Measurements from ENCODE around the gene GOLGA6C.
"Not testable (repeated sequence)": the region's sequence is repeated elsewhere in the genome, so short reads cannot be mapped to it uniquely, and the experiment has no call there.

GOLGA6C gene

DNA sequence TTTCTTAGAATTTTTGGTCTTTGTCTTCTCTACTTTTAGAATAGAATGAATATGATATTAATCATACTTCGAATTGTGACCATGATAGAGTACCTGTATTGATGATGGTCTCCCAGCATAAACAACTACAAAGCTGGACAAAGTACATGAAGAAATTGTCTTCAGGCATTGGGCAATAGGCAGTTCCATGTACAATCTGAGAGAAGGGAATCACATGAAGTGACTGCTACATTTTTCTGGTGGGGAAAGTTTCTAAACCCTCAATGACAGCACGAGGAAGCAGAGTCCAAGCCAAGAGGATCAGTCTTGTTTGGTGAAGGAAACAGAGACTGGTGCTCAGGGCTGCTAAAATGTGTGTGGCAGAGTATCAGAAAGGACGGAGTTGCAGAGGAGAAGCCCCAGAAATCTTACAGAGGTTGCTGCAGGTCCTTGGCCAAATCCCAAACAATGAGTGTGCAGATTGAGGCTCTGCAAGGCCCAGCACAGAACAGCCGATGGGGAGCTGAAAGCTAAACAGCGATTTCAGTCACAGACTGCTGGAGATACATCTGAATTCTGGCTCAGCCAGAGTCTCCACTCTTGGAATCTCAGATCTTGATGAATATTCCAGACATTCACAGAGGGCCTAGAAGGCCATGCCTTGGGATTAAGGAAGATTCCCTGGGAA is 61.2 kb downstream of the GOLGA6C start:
- not testable (repeated sequence) for DNase-seq (ENCODE audit: low spot score)
